K562 (cell line): ENCODE results near the gene HPX. TPM values are rescaled to one million over a fixed set of nuclear protein-coding genes. Genes with fewer than 3 reads are reported as not detected.

ENCODE experiments used
- ATAC-seq: fragments of 200-7000 bp; cut with Tn5 transposase; 3 replicates; pipeline ENCODE4 v1.9.1; 2020; ENCODE audit warnings: moderate library complexity
- BruUV-seq: library from RNA; stranded (reverse); fragments of 400-500 nt; replicated peaks from 2 replicates; lab custom pipeline; 2021; lab: Mats Ljungman, UMichigan
- CTCF ChIA-PET: fragments of 300-600 bp; formaldehyde crosslinking; extraction: SDS; loops from one replicate; lab custom pipeline; 2021; ENCODE audit warnings: low intra/inter-chr PET ratio; lab: Yijun Ruan, JAX
- POLR2A ChIA-PET: fragments of 300-600, 350-650 bp; sonication (Branson Sonifier 250); formaldehyde crosslinking; extraction: SDS; loops from one replicate; lab custom pipeline; 2021; ENCODE audit warnings: antibody characterized with exemption, inconsistent platforms; lab: Yijun Ruan, JAX
- DNase-seq, 4 experiments: peaks; one replicate each; pipeline versions ENCODE4 v3.0.0 to v3.0.0-alpha.2; 2011 to 2018; ENCODE audit warnings: low spot score in 3 of 4, mixed read lengths in 3 of 4; ENCODE audit errors: extremely low read depth in 1 of 4
- FAIRE-seq: peaks from 2 replicates; lab custom pipeline; 2011; peaks lifted over from hg19 to GRCh38; lab: Jason Lieb, UNC
- H2AFZ ChIP-seq: 2 replicates; pipeline ENCODE4 v1.6.0; 2011; ENCODE audit warnings: low read depth, low read length, control low read depth, inconsistent platforms
- H3K27ac ChIP-seq: fragments of 200-600 bp; 3 replicates; pipeline ENCODE4 v1.8.0; 2011; ENCODE audit warnings: low read depth, mild to moderate bottlenecking, control low read depth, inconsistent platforms, low read length, moderate library complexity, mixed read lengths; ENCODE audit errors: extremely low read depth
- H3K27me3 ChIP-seq, 2 experiments: fragments of 300-600 bp in 1 of 2; 2 replicates in 1 of 2; 3 replicates in 1 of 2; pipeline versions ENCODE4 v1.6.0 to v1.8.0; 2011; ENCODE audit warnings: inconsistent platforms in 2 of 2, low read length in 2 of 2, mild to moderate bottlenecking in 1 of 2, mixed read lengths in 1 of 2, moderate library complexity in 1 of 2; ENCODE audit not compliant: control insufficient read depth in 2 of 2, insufficient read depth in 2 of 2
- H3K36me3 ChIP-seq: fragments of 300-600 bp; 3 replicates; pipeline ENCODE4 v1.8.0; 2011; ENCODE audit warnings: mild to moderate bottlenecking, low read length, inconsistent platforms; ENCODE audit not compliant: control insufficient read depth, insufficient read depth
- H3K4me1 ChIP-seq, 2 experiments: fragments of 200-600 bp in 1 of 2; replicated peaks in 1 of 2; 2 replicates in 1 of 2; 3 replicates in 1 of 2; pipeline versions ENCODE4 v1.5.1 to v1.8.0; 2011; ENCODE audit warnings: inconsistent platforms in 2 of 2, low read length in 2 of 2, mild to moderate bottlenecking in 1 of 2, mixed read lengths in 1 of 2, moderate library complexity in 1 of 2; ENCODE audit not compliant: control insufficient read depth in 2 of 2, insufficient read depth in 2 of 2
- H3K4me2 ChIP-seq: 2 replicates; pipeline ENCODE4 v1.6.1; 2011; ENCODE audit warnings: low read length, control low read depth, inconsistent platforms, mixed read lengths; ENCODE audit not compliant: insufficient read depth
- H3K4me3 ChIP-seq: fragments of 200-600 bp; sonication (generic), shearing (Covaris generic); 2 replicates; pipeline ENCODE4 v1.5.1; 2016; ENCODE audit warnings: control low read depth, inconsistent platforms
- H3K79me2 ChIP-seq: fragments of 200-600 bp; 3 replicates; pipeline ENCODE4 v1.8.0; 2011; ENCODE audit warnings: low read length, inconsistent platforms; ENCODE audit not compliant: control insufficient read depth, insufficient read depth
- H3K9ac ChIP-seq, 2 experiments: 2 replicates each; pipeline versions ENCODE4 v1.6.0 to v1.6.1; 2011; ENCODE audit warnings: low read depth in 2 of 2, low read length in 2 of 2, control low read depth in 1 of 2, inconsistent platforms in 1 of 2, mild to moderate bottlenecking in 1 of 2, mixed read lengths in 1 of 2; ENCODE audit not compliant: insufficient read depth in 1 of 2
- H3K9me1 ChIP-seq: one replicate; pipeline ENCODE4 v1.6.0; 2011; ENCODE audit warnings: inconsistent platforms, mild to moderate bottlenecking, low read length, moderate library complexity; ENCODE audit not compliant: control insufficient read depth, insufficient read depth
- H3K9me3 ChIP-seq: replicated peaks from 2 replicates; pipeline ENCODE4 v1.5.1; 2011; ENCODE audit warnings: low read depth, low read length, inconsistent platforms; ENCODE audit not compliant: control insufficient read depth, insufficient read depth
- H4K20me1 ChIP-seq: replicated peaks from 2 replicates; pipeline ENCODE4 v1.6.1; 2011; ENCODE audit warnings: low read length, inconsistent platforms, mixed read lengths; ENCODE audit not compliant: control insufficient read depth, insufficient read depth
- MEIS2 ChIP-seq: fragments of 450-650 bp; IDR thresholded peaks from 2 replicates; pipeline ENCODE4 v1.6.1; 2014; ENCODE audit warnings: mild to moderate bottlenecking; ENCODE audit not compliant: partially characterized antibody
- SRSF9 ChIP-seq: fragments of 200-400 bp; formaldehyde crosslinking; IDR thresholded peaks from 2 replicates; pipeline ENCODE4 v1.6.1; 2017; ENCODE audit warnings: low read depth, low read length, borderline replicate concordance
- ZBED1 ChIP-seq: IDR thresholded peaks from 2 replicates; pipeline ENCODE4 v1.6.1; 2014
- ZNF407 ChIP-seq: fragments of 450-650 bp; IDR thresholded peaks from 2 replicates; pipeline ENCODE4 v1.6.1; 2016; ENCODE audit warnings: low read depth
- WGBS: fragments of 100-300 bp; shearing (Covaris generic); methylation state at CpG from one replicate; pipeline ENCODE4 v1.1.6; 2016; ENCODE audit warnings: low coverage, mixed read lengths; ENCODE audit not compliant: insufficient coverage; ENCODE audit errors: missing lambda C conversion rate; 5-methylcytosine and 5-hydroxymethylcytosine counted together
- in situ Hi-C: fragments of 300-500 bp; cut with MboI; formaldehyde crosslinking; loops from 4 replicates; pipeline ENCODE4 v1.15.0; 2018; ENCODE audit warnings: inconsistent platforms, mixed read lengths
- intact Hi-C: fragments of 100-400 bp; cut with micrococcal nuclease; formaldehyde crosslinking; loops from 2 replicates; pipeline ENCODE4 v1.14.2; 2022
- polyA plus RNA-seq, 8 experiments: library from polyadenylated mRNA; depleted of rRNA in 4 of 8; stranded (reverse) in 5 of 8; unstranded in 3 of 8; fragments of >200 nt; fragmentation: Nextera tagmentation in 2 of 8; fragmentation: Illumina TruSeq in 1 of 8; extraction: Ambion mirVana in 2 of 8; extraction: Trizol in 1 of 8; gene quantifications; 2 replicates each; pipeline versions ENCODE4 v1.2.1 to v1.2.3, GENCODE V29; 2011 to 2014; ENCODE audit warnings: inconsistent platforms in 1 of 8, missing spikeins in 1 of 8
- total RNA-seq, 7 experiments: library from RNA; depleted of rRNA in 6 of 7; stranded (reverse); fragments of >200 nt in 6 of 7; fragmentation: Illumina TruSeq in 2 of 7; extraction: Trizol in 2 of 7; gene quantifications; 2 replicates each; pipeline versions ENCODE4 v1.2.1 to v1.2.3, GENCODE V29; 2011 to 2021; ENCODE audit warnings: low replicate concordance in 1 of 7
- TF ChIP-seq, protein P1 (sequence below): fragments of 450-650 bp; IDR thresholded peaks from 2 replicates; pipeline ENCODE4 v1.6.1; 2016

Gene HPX
- total and polyA plus RNA-seq, 9 of the 15 experiments (the other 6 are each of a cell fraction or from before 2014, with no cell fraction given): 0.12 to 1.2 (median 0.49) TPM; not detected in 1

DNA sequence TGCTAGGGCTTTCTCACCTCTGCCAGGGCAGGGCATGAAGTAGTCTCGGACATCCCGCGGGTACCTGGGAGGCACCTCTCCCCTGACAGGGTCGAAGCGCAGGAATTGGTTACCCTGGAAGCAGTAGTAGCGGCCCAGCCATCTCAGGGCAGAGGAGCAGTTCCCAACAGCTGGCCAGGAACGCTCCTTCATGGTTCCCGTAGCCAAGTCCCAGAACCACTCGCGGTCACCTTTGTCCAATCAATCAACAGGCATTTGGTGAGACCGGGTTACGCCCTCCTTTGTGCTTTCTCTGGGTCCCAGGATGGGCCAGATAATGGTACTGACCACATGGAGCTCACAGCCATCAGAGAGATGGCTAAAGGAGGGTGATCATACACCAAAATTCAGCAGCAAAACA lies 3.4 kb downstream of the HPX start:
- 0 out of 2 replicates have a peak, but pooled peaks have one; percentile 29 for TF ChIP-seq ZNF407
- TF ChIP-seq MEIS2: peak; percentile 28
- TF ChIP-seq, protein P1, sequence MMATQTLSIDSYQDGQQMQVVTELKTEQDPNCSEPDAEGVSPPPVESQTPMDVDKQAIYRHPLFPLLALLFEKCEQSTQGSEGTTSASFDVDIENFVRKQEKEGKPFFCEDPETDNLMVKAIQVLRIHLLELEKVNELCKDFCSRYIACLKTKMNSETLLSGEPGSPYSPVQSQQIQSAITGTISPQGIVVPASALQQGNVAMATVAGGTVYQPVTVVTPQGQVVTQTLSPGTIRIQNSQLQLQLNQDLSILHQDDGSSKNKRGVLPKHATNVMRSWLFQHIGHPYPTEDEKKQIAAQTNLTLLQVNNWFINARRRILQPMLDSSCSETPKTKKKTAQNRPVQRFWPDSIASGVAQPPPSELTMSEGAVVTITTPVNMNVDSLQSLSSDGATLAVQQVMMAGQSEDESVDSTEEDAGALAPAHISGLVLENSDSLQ: peak; percentile 34; the same call in 1 of the 2 replicates
- no peak for TF ChIP-seq SRSF9
- TF ChIP-seq ZBED1: no peak
- no peaks in the 10 kb centered on the region for H3K36me3 ChIP-seq
- H3K4me3 ChIP-seq: no peak overlapping the region
- peak overlapping the region; percentile 26; the same call in 1 of the 2 replicates for H3K4me2 ChIP-seq
- in situ Hi-C loops (no loop called here), intact Hi-C loops (no loop called here)
- ChIA-PET POLR2A (interaction anchor here (0.6 to 1.2 kb wide), 2 partner anchors 8 to 63 kb away, joined by 3 read pairs; no protein-coding TSS in a partner anchor), CTCF (no interaction called here)
- H3K27ac ChIP-seq: no peak overlapping the region
- no peaks in the 10 kb centered on the region for H3K9me3 ChIP-seq
- no TSS peak for BruUV-seq
- FAIRE-seq (no peak), ATAC-seq (peak; percentile 43), DNase-seq (peak; percentile 21 to 36 (median 32))
- peak overlapping the region; percentile 78 for H2AFZ ChIP-seq
- H3K9ac ChIP-seq: peak overlapping the region in 1 of 2 experiments; percentile 45; a peak in 2 of 4 replicates
- H3K79me2 ChIP-seq: no peaks in the 10 kb centered on the region
- H4K20me1 ChIP-seq: no peaks in the 10 kb centered on the region
- WGBS: 10% methylated on average over 12 of the region's 12 CpGs
- H3K9me1 ChIP-seq: no peaks in the 10 kb centered on the region
- H3K27me3 ChIP-seq: peaks cover 2 to 8% of the 10 kb centered on the region in 2 experiments; a peak in 2 of 5 replicates
- H3K4me1 ChIP-seq: peaks cover 10 to 12% of the 10 kb centered on the region in 2 experiments; a peak in 3 of 5 replicates
